Transverse colon (tissue), 4 donors: ENCODE data around the gene CDC42. TPM values are rescaled to one million over a fixed set of nuclear protein-coding genes. Genes with fewer than 3 reads are reported as not detected.

Experiments used
- DNase-seq: peaks from one replicate; pipeline ENCODE4 v3.0.0-alpha.2; 2019
- H3K27ac ChIP-seq, 4 donors: fragments of 200-600 bp; sonication (generic); 2 replicates each; pipeline ENCODE4 v1.5.1; 2016 to 2018; ENCODE audit warnings: inconsistent platforms in 4 of 4
- H3K27me3 ChIP-seq: fragments of 200-600 bp; sonication (generic); 2 replicates; pipeline ENCODE4 v1.5.1; 2017; ENCODE audit warnings: inconsistent platforms
- H3K36me3 ChIP-seq, 4 donors: fragments of 200-600 bp; sonication (generic); 2 replicates each; pipeline ENCODE4 v1.5.1; 2017 to 2019; ENCODE audit warnings: inconsistent platforms in 4 of 4
- H3K4me1 ChIP-seq, 4 donors: fragments of 200-600 bp; sonication (generic); 2 replicates each; pipeline ENCODE4 v1.5.1; 2017 to 2020; ENCODE audit warnings: inconsistent platforms in 4 of 4
- H3K4me3 ChIP-seq, 4 donors: fragments of 200-600 bp; sonication (generic); 1 replicate in 1 of 4; 2 replicates in 3 of 4; pipeline versions ENCODE4 v1.5.1 to v1.6.1; 2017 to 2019; ENCODE audit warnings: inconsistent platforms in 4 of 4
- H3K9me3 ChIP-seq, 2 donors: fragments of 200-600 bp; sonication (generic); 2 replicates each; pipeline ENCODE4 v1.5.1; 2017 to 2019; ENCODE audit warnings: inconsistent platforms in 2 of 2
- CTCF ChIP-seq, 5 experiments: fragments of 200-600 bp in 3 of 5; fragments of 450-650 bp in 2 of 5; sonication (generic) in 3 of 5; IDR thresholded peaks; 1 replicate in 2 of 5; 2 replicates in 3 of 5; pipeline ENCODE4 v1.5.1; 2016 to 2017; ENCODE audit warnings: antibody characterized with exemption in 5 of 5, inconsistent platforms in 3 of 5, mild to moderate bottlenecking in 2 of 5, moderate library complexity in 1 of 5
- EP300 ChIP-seq: sonication (generic); formaldehyde crosslinking; IDR thresholded peaks from one replicate; pipeline ENCODE4 v1.6.1; 2017; ENCODE audit warnings: antibody characterized with exemption, low read depth
- POLR2A ChIP-seq: fragments of 450-650 bp; IDR thresholded peaks from one replicate; pipeline ENCODE4 v1.6.1; 2016; ENCODE audit warnings: antibody characterized with exemption, mild to moderate bottlenecking, moderate library complexity
- POLR2AphosphoS5 ChIP-seq, 3 donors: sonication (generic); formaldehyde crosslinking; IDR thresholded peaks; one replicate each; pipeline ENCODE4 v1.6.1; 2016; ENCODE audit warnings: antibody characterized with exemption in 3 of 3
- WGBS, 2 donors: methylation state at CpG; one replicate each; pipeline ENCODE4 v1.1.5; 2018; ENCODE audit warnings: low coverage in 1 of 2; 5-methylcytosine and 5-hydroxymethylcytosine counted together
- in situ Hi-C, 4 donors: fragments of 200-750 bp; cut with MboI; loops; one replicate each; pipeline versions ENCODE4 v1.15.0 to v1.15.1; 2017; ENCODE audit warnings: low sequenced_read_pairs in 3 of 4, low pct_ligation_motif_present in 1 of 4, low pct_unique_long_range_greater_than_20kb in 1 of 4
- intact Hi-C: fragments of 100-400 bp; cut with DNase I; formaldehyde crosslinking; loops from one replicate; pipeline ENCODE4 v1.15.1; 2023; ENCODE audit warnings: low total_unique reads
- total RNA-seq, 4 donors: library from RNA; depleted of rRNA; stranded (reverse); fragments of >200 nt; gene quantifications; one replicate each; pipeline ENCODE4 v1.1.0, GENCODE V29; 2016

Gene CDC42
- total RNA-seq, 4 donors from 2014 or later, result 140 to 245 (median 174) TPM

- Histone ChIP-seq H3K27me3 (no peaks in the 10 kb centered on the region), H3K27ac (no peak overlapping the region), H3K4me3 (no peak overlapping the region), H3K36me3 (no peaks in the 10 kb centered on the region), H3K4me1 (peaks cover 0 to 6% (median 2%) of the 10 kb centered on the region in 4 donors), H3K9me3 (no peaks in the 10 kb centered on the region)
- intact Hi-C loops, result no loop called here
- 70 to 90% methylated on average over 6 to 12 of the region's 12 CpGs for WGBS, 2 donors
- in situ Hi-C loops, result loop anchor here in 2 of 4 donors (25.0 kb wide), 2 partner anchors 284 to 509 kb away; partner anchors contain the start of genes C1QA (in 2 of the 2) and C1QC (in 2 of the 2)
- TF ChIP-seq EP300 (no peak), POLR2A (no peak), CTCF (IDR thresholded peaks at IDR 0.05) (no peak), POLR2AphosphoS5 (IDR thresholded peaks at IDR 0.05) (no peak)
- no peak for DNase-seq
Measured at GRCh38 chr1:22128392-22128791, 75.9 kb downstream of the CDC42 start.

- TF ChIP-seq POLR2AphosphoS5 (IDR thresholded peaks at IDR 0.05), result no peak
- TF ChIP-seq POLR2A, result no peak
- TF ChIP-seq CTCF (IDR thresholded peaks at IDR 0.05), result no peak
- no peak for TF ChIP-seq EP300
- no peak for DNase-seq
- Histone ChIP-seq H3K9me3 (no peaks in the 10 kb centered on the region), H3K4me1 (peaks cover 0 to 6% (median 2%) of the 10 kb centered on the region in 4 donors), H3K27ac (no peak overlapping the region), H3K27me3 (no peaks in the 10 kb centered on the region), H3K36me3 (no peaks in the 10 kb centered on the region), H3K4me3 (no peak overlapping the region)
- intact Hi-C loops (no loop called here), in situ Hi-C loops (loop anchor here in 3 of 4 donors (10.0 to 25.0 kb wide), 4 partner anchors 155 to 508 kb away; partner anchors contain the start of genes C1QA (in 2 of the 3) and C1QC (in 2 of the 3))
- WGBS, 2 donors, result 80 to 91% methylated on average over 3 to 29 of the region's 29 CpGs
Measured at GRCh38 chr1:22129501-22130117, 77.1 kb downstream of the CDC42 start.

DNA sequence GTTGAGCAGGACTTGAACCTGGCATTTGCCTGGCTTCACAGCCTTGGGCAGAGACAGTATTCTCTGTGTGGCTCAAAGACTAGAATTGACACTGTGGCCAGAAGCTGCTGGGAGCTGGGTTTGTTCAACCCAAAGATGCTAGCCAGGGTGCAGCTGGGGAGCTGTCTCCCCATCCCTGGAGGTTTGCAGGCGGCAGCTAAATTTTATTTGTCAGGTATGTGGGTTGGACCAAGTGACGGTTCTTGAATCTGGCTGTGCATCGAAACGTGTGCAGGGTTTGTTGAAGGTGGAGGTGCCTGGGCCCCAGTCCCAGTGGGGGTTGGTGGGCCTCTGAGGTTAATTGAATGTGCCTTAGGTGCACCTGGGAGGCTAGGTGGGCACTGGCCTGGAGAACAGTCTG is 78.6 kb downstream of the CDC42 start:
- Histone ChIP-seq H3K27me3 (no peaks in the 10 kb centered on the region), H3K27ac (no peak overlapping the region), H3K4me3 (no peak overlapping the region), H3K4me1 (peaks cover 0 to 6% (median 2%) of the 10 kb centered on the region in 4 donors), H3K36me3 (no peaks in the 10 kb centered on the region), H3K9me3 (no peaks in the 10 kb centered on the region)
- in situ Hi-C loops (loop anchor here in 3 of 4 donors (10.0 to 25.0 kb wide), 4 partner anchors 154 to 506 kb away; partner anchors contain the start of genes C1QA (in 2 of the 3) and C1QC (in 2 of the 3)), intact Hi-C loops (no loop called here)
- WGBS, 2 donors, result 87% methylated on average over 4 of the region's 4 CpGs; no CpG with 5 or more reads in 1 of the 2 donors
- no peak for DNase-seq
- no peak for TF ChIP-seq EP300
- no peak for TF ChIP-seq POLR2AphosphoS5 (IDR thresholded peaks at IDR 0.05)
- no peak for TF ChIP-seq CTCF (IDR thresholded peaks at IDR 0.05)
- no peak for TF ChIP-seq POLR2A

DNA sequence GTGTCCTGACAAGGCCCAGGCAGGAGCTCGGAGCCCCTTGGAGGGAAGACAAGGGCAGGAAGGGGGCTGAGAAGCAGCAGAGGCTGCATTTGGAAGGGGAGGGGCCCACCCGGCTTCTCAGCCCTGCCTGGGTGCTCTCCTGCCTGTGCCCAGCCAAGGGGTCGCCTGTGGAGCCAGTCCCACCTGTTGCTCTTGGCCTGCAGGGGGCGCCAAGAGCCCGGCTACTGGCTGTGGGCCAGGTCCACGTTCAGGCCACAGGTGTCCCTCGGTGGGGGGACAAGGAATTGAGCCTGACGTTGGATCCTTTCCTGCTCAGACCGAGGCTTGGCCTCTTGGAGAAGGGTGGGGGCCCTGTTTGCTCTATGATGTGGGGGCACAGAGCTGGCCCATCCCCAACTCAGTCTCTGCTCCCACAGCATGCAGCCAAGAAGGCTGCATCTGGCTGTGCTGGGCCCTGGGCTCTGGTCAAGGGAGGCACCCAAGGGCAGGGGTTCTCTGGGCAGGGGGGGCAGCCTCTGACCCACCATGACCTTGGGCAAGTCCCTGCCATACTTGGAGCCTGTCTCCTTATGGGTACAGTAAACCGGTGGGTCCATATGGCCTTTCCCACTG is 79.5 kb downstream of the CDC42 start:
- DNase-seq, result peak; percentile 59
- Histone ChIP-seq H3K36me3 (no peaks in the 10 kb centered on the region), H3K4me1 (peaks cover 0 to 6% (median 2%) of the 10 kb centered on the region in 4 donors), H3K9me3 (no peaks in the 10 kb centered on the region), H3K27me3 (no peaks in the 10 kb centered on the region), H3K4me3 (no peak overlapping the region), H3K27ac (no peak overlapping the region)
- WGBS, 2 donors, result 17% methylated on average over 9 of the region's 10 CpGs; no CpG with 5 or more reads in 1 of the 2 donors
- peak; percentile 77 to 89 (median 79) for TF ChIP-seq CTCF (IDR thresholded peaks at IDR 0.05)
- no peak for TF ChIP-seq EP300
- TF ChIP-seq POLR2A, result no peak
- no peak for TF ChIP-seq POLR2AphosphoS5 (IDR thresholded peaks at IDR 0.05)
- in situ Hi-C loops (loop anchor here in 3 of 4 donors (10.0 to 25.0 kb wide), 4 partner anchors 153 to 505 kb away; partner anchors contain the start of genes C1QA (in 2 of the 3) and C1QC (in 2 of the 3)), intact Hi-C loops (no loop called here)
